ENCODE measurements around the gene SLC4A1. TPM values are rescaled to one million over a fixed set of nuclear protein-coding genes. Genes with fewer than 3 reads are reported as not detected.

Gene SLC4A1
- total and polyA plus RNA-seq, 2 experiments from 2014 or later, result not detected

DNA sequence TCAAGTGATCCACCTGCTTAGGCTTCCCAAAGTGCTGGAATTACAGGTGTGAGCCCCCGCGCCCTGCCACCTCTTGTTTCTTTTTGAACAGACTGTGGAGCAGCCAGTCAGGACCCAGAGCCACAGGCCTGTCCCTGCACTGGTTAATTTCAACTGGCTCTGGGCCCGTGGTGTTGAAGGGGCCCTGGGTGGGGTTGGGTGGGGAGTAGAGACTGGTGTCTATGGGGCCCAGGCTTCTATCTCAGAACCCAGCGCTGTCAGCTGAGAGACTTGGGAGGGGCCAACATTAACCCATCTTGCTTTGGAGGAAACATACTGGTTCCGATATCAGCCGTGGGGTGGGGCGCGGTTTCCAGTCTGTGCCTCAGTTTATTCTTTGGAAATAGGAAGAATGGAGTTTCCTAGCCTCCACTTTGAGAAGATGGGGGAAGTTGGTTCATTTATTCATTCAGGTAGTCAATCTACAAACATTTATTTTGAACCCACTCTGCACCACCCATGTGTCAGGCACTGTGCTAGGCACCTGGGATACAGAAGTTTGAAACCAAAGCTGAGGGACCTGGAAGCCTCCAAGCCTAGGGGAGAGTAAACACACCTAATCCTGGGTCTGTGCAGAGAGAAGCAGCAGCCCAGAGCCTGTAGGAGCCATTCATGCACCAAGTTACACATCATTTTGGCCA, 15.5 kb upstream of the SLC4A1 start:
- Histone ChIP-seq H4K20me1 (ENCODE audit: insufficient read depth, poor library complexity, severe bottlenecking) (no peaks in the 10 kb centered on the region), H3K9me2 (replicated peaks; ENCODE audit: insufficient read depth) (no peaks in the 10 kb centered on the region), H3K4me1 (ENCODE audit: insufficient read depth) (no peaks in the 10 kb centered on the region), H3K27ac (no peak overlapping the region), H3K27me3 (no peaks in the 10 kb centered on the region), H3K4me3 (no peak overlapping the region), H2AFZ (no peak overlapping the region), H3K4me2 (no peak overlapping the region), H3K79me2 (no peaks in the 10 kb centered on the region), H3K9me3 (ENCODE audit: low read depth) (no peaks in the 10 kb centered on the region), H3K36me3 (replicated peaks; ENCODE audit: insufficient read depth, low read depth) (no peaks in the 10 kb centered on the region)
- TF ChIP-seq EZH2phosphoT487 (IDR thresholded peaks at IDR 0.05; ENCODE audit: low read depth, severe bottlenecking, unreplicated experiment), result no peak
- TF ChIP-seq, protein P1, sequence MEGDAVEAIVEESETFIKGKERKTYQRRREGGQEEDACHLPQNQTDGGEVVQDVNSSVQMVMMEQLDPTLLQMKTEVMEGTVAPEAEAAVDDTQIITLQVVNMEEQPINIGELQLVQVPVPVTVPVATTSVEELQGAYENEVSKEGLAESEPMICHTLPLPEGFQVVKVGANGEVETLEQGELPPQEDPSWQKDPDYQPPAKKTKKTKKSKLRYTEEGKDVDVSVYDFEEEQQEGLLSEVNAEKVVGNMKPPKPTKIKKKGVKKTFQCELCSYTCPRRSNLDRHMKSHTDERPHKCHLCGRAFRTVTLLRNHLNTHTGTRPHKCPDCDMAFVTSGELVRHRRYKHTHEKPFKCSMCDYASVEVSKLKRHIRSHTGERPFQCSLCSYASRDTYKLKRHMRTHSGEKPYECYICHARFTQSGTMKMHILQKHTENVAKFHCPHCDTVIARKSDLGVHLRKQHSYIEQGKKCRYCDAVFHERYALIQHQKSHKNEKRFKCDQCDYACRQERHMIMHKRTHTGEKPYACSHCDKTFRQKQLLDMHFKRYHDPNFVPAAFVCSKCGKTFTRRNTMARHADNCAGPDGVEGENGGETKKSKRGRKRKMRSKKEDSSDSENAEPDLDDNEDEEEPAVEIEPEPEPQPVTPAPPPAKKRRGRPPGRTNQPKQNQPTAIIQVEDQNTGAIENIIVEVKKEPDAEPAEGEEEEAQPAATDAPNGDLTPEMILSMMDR (IDR thresholded peaks at IDR 0.05; ENCODE audit: poor library complexity), result no peak
- TF ChIP-seq EZH2 (IDR thresholded peaks at IDR 0.05; ENCODE audit: borderline replicate concordance), result no peak
- DNase-seq (ENCODE audit: low spot score), result no peak
- 88% methylated on average over 8 of the region's 8 CpGs for WGBS (ENCODE audit: low lambda C conversion rate, missing lambda C conversion rate)

GRCh38 chr17:44282264-44282663, 14.3 kb upstream of the SLC4A1 start:
- no peaks in the 10 kb centered on the region for H4K20me1 ChIP-seq (ENCODE audit: insufficient read depth, poor library complexity, severe bottlenecking)
- 70% methylated on average over 3 of the region's 3 CpGs for WGBS (ENCODE audit: low lambda C conversion rate, missing lambda C conversion rate)

GRCh38 chr17:44281570-44281969, 13.6 kb upstream of the SLC4A1 start:
- Histone ChIP-seq H3K79me2 (no peaks in the 10 kb centered on the region), H3K9me2 (replicated peaks; ENCODE audit: insufficient read depth) (no peaks in the 10 kb centered on the region), H3K4me1 (ENCODE audit: insufficient read depth) (no peaks in the 10 kb centered on the region), H3K27ac (no peak overlapping the region), H3K36me3 (replicated peaks; ENCODE audit: insufficient read depth, low read depth) (no peaks in the 10 kb centered on the region), H3K27me3 (no peaks in the 10 kb centered on the region), H4K20me1 (ENCODE audit: insufficient read depth, poor library complexity, severe bottlenecking) (no peaks in the 10 kb centered on the region), H3K4me2 (no peak overlapping the region), H2AFZ (no peak overlapping the region), H3K4me3 (no peak overlapping the region), H3K9me3 (ENCODE audit: low read depth) (no peaks in the 10 kb centered on the region)
- TF ChIP-seq EZH2 (IDR thresholded peaks at IDR 0.05; ENCODE audit: borderline replicate concordance), result no peak
- TF ChIP-seq EZH2phosphoT487 (IDR thresholded peaks at IDR 0.05; ENCODE audit: low read depth, severe bottlenecking, unreplicated experiment), result no peak
- TF ChIP-seq, protein P1 (IDR thresholded peaks at IDR 0.05; ENCODE audit: poor library complexity), result no peak
- 96% methylated on average over 2 of the region's 2 CpGs for WGBS (ENCODE audit: low lambda C conversion rate, missing lambda C conversion rate)
- DNase-seq (ENCODE audit: low spot score), result no peak

More at GRCh38 chr17:44282264-44282663, 14.3 kb upstream of the SLC4A1 start:
- no peak for DNase-seq (ENCODE audit: low spot score)
- Histone ChIP-seq H3K4me2 (no peak overlapping the region), H3K4me3 (no peak overlapping the region), H3K79me2 (no peaks in the 10 kb centered on the region), H3K9me3 (ENCODE audit: low read depth) (no peaks in the 10 kb centered on the region), H3K9me2 (replicated peaks; ENCODE audit: insufficient read depth) (no peaks in the 10 kb centered on the region), H2AFZ (no peak overlapping the region), H3K4me1 (ENCODE audit: insufficient read depth) (no peaks in the 10 kb centered on the region), H3K36me3 (replicated peaks; ENCODE audit: insufficient read depth, low read depth) (no peaks in the 10 kb centered on the region), H3K27ac (no peak overlapping the region), H3K27me3 (no peaks in the 10 kb centered on the region)
- TF ChIP-seq EZH2 (IDR thresholded peaks at IDR 0.05; ENCODE audit: borderline replicate concordance) (no peak), EZH2phosphoT487 (IDR thresholded peaks at IDR 0.05; ENCODE audit: low read depth, severe bottlenecking, unreplicated experiment) (no peak)
- TF ChIP-seq, protein P1 (IDR thresholded peaks at IDR 0.05; ENCODE audit: poor library complexity), result no peak
